Fibroblast of lung (primary cell): Measurements from ENCODE around the gene RASIP1. TPM values are rescaled to one million over a fixed set of nuclear protein-coding genes. Genes with fewer than 3 reads are reported as not detected.
"Not testable (repeated sequence)": the region's sequence is repeated elsewhere in the genome, so short reads cannot be mapped to it uniquely, and the experiment has no call there.

ENCODE experiments used
- DNase-seq, 2 donors: peaks; one replicate each; pipeline versions ENCODE4 v3.0.0 to v3.0.0-alpha.2; 2010; ENCODE audit warnings: low read depth in 2 of 2
- H2AFZ ChIP-seq: 2 replicates; pipeline ENCODE4 v1.5.1; 2012; ENCODE audit warnings: low read length, control low read depth, inconsistent platforms
- H3K27ac ChIP-seq: 2 replicates; pipeline ENCODE4 v1.5.1; 2011; ENCODE audit warnings: low read length, control low read depth; ENCODE audit not compliant: insufficient read depth
- H3K27me3 ChIP-seq: 2 replicates; pipeline ENCODE4 v1.5.1; 2011; ENCODE audit warnings: mild to moderate bottlenecking, low read length; ENCODE audit not compliant: control insufficient read depth, insufficient read depth
- H3K36me3 ChIP-seq: 2 replicates; pipeline ENCODE4 v1.5.1; 2011; ENCODE audit warnings: low read length; ENCODE audit not compliant: control insufficient read depth, insufficient read depth
- H3K4me1 ChIP-seq: 2 replicates; pipeline ENCODE4 v1.5.1; 2011; ENCODE audit warnings: low read length; ENCODE audit not compliant: control insufficient read depth, insufficient read depth; ENCODE audit errors: extremely low read depth
- H3K4me2 ChIP-seq: 2 replicates; pipeline ENCODE4 v1.5.1; 2011; ENCODE audit warnings: low read length, control low read depth; ENCODE audit not compliant: insufficient read depth; ENCODE audit errors: extremely low read depth
- H3K4me3 ChIP-seq, 4 experiments: fragments of 200-600 bp in 1 of 4; sonication (generic) in 1 of 4; replicated peaks in 1 of 4; 2 replicates each; pipeline ENCODE4 v1.5.1; 2011 to 2016; ENCODE audit warnings: low read length in 4 of 4, low read depth in 3 of 4, mild to moderate bottlenecking in 3 of 4, control low read depth in 2 of 4, inconsistent platforms in 1 of 4, mixed read lengths in 1 of 4; ENCODE audit not compliant: insufficient read depth in 1 of 4; ENCODE audit errors: control extremely low read depth in 1 of 4
- H3K79me2 ChIP-seq: 2 replicates; pipeline ENCODE4 v1.5.1; 2012; ENCODE audit warnings: mild to moderate bottlenecking, low read length, inconsistent platforms; ENCODE audit not compliant: control insufficient read depth, insufficient read depth
- H3K9ac ChIP-seq: 2 replicates; pipeline ENCODE4 v1.5.1; 2011; ENCODE audit warnings: mild to moderate bottlenecking, low read length, control low read depth; ENCODE audit not compliant: insufficient read depth
- H3K9me3 ChIP-seq: 2 replicates; pipeline ENCODE4 v1.5.1; 2012; ENCODE audit warnings: low read depth, low read length; ENCODE audit not compliant: control insufficient read depth, insufficient read depth
- H4K20me1 ChIP-seq: 2 replicates; pipeline ENCODE4 v1.5.1; 2011; ENCODE audit warnings: low read length; ENCODE audit not compliant: control insufficient read depth, insufficient read depth; ENCODE audit errors: extremely low read depth
- EZH2 ChIP-seq: IDR thresholded peaks from 2 replicates; pipeline ENCODE4 v1.5.1; 2012; ENCODE audit warnings: low read length, control low read depth, mild to moderate bottlenecking; ENCODE audit errors: missing control alignments
- polyA plus RNA-seq, 2 donors: library from polyadenylated mRNA; depleted of rRNA in 1 of 2; stranded (reverse) in 1 of 2; unstranded in 1 of 2; fragments of >200 nt; gene quantifications; 2 replicates each; pipeline ENCODE4 v1.2.1, GENCODE V29; 2011 to 2012; ENCODE audit warnings: missing spikeins in 1 of 2
- total RNA-seq: library from RNA; depleted of rRNA; stranded (reverse); fragments of >200 nt; gene quantifications from 2 replicates; pipeline ENCODE4 v1.2.1, GENCODE V29; 2014
- TF ChIP-seq, protein P1 (sequence below), 2 donors: IDR thresholded peaks in 1 of 2; conservative IDR thresholded peaks in 1 of 2; 1 replicate in 1 of 2; 2 replicates in 1 of 2; pipeline ENCODE4 v1.5.1; 2011 to 2012; ENCODE audit warnings: low read length in 2 of 2, control low read depth in 1 of 2, inconsistent platforms in 1 of 2, low read depth in 1 of 2, mild to moderate bottlenecking in 1 of 2

RASIP1 gene
- total and polyA plus RNA-seq, 2 donors (not counting 1 experiment from before 2014, with no cell fraction given), result 0.99 to 1.6 TPM

DNA sequence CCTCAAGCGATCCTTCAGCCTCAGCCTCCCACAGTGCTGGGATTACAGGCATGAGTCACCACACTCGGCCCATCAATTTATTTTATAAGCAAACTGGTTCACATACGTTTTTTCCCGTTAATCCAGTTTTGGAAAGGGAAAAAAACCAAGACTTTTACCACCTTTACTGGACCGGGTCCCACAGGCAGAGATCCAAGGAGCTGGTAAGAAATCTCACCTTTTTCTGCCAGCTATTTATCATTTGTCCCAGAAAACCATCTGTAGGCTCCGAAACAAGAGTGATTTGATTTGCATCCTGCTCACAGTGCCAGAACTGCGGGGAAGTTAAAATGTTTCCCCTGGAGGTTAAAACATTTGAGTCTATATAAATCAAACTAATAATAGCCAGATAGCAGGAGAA lies 51.0 kb downstream of the RASIP1 start:
- no peak for DNase-seq
- no peak overlapping the region for H3K4me2 ChIP-seq
- H3K27ac ChIP-seq, result no peak overlapping the region
- H3K4me1 ChIP-seq, result no peaks in the 10 kb centered on the region
- H3K9me3 ChIP-seq, result no peaks in the 10 kb centered on the region
- no peaks in the 10 kb centered on the region for H3K36me3 ChIP-seq
- no peaks in the 10 kb centered on the region for H4K20me1 ChIP-seq
- no peak overlapping the region for H3K9ac ChIP-seq
- H3K4me3 ChIP-seq, result no peak overlapping the region
- H3K79me2 ChIP-seq, result no peaks in the 10 kb centered on the region
- H2AFZ ChIP-seq, result no peak overlapping the region
- TF ChIP-seq EZH2, result no peak
- TF ChIP-seq, protein P1, sequence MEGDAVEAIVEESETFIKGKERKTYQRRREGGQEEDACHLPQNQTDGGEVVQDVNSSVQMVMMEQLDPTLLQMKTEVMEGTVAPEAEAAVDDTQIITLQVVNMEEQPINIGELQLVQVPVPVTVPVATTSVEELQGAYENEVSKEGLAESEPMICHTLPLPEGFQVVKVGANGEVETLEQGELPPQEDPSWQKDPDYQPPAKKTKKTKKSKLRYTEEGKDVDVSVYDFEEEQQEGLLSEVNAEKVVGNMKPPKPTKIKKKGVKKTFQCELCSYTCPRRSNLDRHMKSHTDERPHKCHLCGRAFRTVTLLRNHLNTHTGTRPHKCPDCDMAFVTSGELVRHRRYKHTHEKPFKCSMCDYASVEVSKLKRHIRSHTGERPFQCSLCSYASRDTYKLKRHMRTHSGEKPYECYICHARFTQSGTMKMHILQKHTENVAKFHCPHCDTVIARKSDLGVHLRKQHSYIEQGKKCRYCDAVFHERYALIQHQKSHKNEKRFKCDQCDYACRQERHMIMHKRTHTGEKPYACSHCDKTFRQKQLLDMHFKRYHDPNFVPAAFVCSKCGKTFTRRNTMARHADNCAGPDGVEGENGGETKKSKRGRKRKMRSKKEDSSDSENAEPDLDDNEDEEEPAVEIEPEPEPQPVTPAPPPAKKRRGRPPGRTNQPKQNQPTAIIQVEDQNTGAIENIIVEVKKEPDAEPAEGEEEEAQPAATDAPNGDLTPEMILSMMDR (conservative IDR thresholded peaks at IDR 0.05 in 1 of 2, IDR thresholded peaks at IDR 0.05 in 1 of 2; ENCODE audit: low read depth in 1 of 2, low read length in 2 of 2), result no peak
- H3K27me3 ChIP-seq, result no peaks in the 10 kb centered on the region

DNA sequence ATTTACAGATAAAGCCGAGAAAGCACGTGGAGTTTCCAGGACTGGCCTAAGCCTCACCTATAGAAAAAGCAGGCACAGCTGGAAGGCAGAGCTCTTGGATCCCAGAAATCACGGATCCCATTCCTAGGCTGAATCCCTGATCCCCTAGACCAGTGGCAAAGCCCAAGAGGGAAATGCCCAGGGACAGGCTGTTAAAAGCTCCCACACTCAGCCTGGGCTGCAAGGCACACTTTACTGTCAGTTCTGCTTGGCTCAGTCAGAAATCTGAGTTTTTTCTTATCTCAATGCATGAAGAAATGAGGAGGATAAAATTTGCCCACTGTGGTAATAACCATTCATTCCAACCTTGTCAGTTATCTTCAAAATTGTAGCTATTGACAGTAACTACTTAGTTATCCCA lies 52.6 kb downstream of the RASIP1 start:
- H3K9me3 ChIP-seq, result no peaks in the 10 kb centered on the region
- no peaks in the 10 kb centered on the region for H4K20me1 ChIP-seq
- TF ChIP-seq EZH2, result no peak
- TF ChIP-seq, protein P1 (conservative IDR thresholded peaks at IDR 0.05 in 1 of 2, IDR thresholded peaks at IDR 0.05 in 1 of 2; ENCODE audit: low read depth in 1 of 2, low read length in 2 of 2), result no peak
- no peaks in the 10 kb centered on the region for H3K4me1 ChIP-seq
- no peaks in the 10 kb centered on the region for H3K79me2 ChIP-seq
- H3K27me3 ChIP-seq, result no peaks in the 10 kb centered on the region
- no peak overlapping the region for H2AFZ ChIP-seq
- no peak for DNase-seq
- H3K4me2 ChIP-seq, result no peak overlapping the region
- H3K36me3 ChIP-seq, result no peaks in the 10 kb centered on the region
- H3K27ac ChIP-seq, result no peak overlapping the region
- no peak overlapping the region for H3K4me3 ChIP-seq
- no peak overlapping the region for H3K9ac ChIP-seq

DNA sequence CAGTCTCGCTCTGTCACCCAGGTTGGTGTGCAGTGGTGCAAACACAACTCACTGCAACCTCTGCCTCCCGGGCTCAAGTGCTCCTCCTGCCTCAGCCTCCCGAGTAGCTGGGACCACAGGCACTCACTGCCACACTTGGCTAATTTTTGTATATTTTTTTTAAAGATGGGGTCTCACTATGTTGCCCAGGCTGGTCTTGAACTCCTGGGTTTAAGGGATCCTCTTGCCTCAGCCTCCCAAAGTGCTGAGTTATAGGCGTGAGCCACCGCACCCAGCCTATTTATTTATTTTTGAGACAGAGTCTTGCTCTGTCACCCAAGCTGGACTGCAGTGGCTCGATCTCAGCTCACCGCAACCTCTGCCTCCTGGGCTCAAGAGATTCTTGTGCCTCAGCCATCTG lies 53.8 kb downstream of the RASIP1 start:
- not testable (repeated sequence) for H3K9ac ChIP-seq, H3K36me3 ChIP-seq, H3K27me3 ChIP-seq, H3K9me3 ChIP-seq, H3K4me3 ChIP-seq, H4K20me1 ChIP-seq, H3K79me2 ChIP-seq, H3K4me1 ChIP-seq, H3K27ac ChIP-seq, H2AFZ ChIP-seq, DNase-seq, H3K4me2 ChIP-seq
